ENCODE results near the gene DMRTA1.
A peak's percentile ranks its signal among the peaks of the same experiment; 100 is the strongest.
"Not testable (repeated sequence)": the region's sequence is repeated elsewhere in the genome, so short reads cannot be mapped to it uniquely, and the experiment has no call there.

Gene DMRTA1

GRCh38 chr9:22463205-22463604, 16.6 kb downstream of the DMRTA1 start:
- no peak for DNase-seq (ENCODE audit: low spot score)

DNA sequence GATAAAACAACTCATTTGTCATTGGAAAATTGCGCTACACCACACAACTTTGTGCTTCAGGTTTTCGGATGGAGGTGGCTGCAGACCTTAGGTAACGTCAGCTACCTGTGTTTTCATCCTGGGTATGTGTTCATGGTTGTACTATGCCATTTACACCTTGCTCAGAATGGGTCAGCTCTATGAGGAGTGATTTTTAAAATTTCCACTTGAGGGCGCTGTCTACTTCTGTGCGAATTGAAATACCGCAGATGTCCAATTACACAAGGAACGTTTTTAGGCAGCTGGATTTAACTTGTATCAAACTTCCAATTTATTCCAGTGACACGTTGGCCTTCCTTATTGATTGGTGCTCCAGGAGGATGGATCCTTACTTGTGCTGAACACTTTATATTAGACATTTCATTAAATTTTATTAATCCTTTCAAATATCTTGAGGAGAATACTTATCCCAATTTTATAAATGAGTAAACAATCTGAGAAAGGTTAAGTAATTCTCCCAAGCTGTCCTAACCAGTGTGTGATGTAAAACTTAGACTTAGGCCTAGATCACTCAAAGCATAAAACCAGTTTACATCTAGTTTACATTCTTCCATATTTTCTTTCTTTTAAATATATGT, 23.4 kb downstream of the DMRTA1 start:
- DNase-seq (ENCODE audit: low spot score) = peak; percentile 27

GRCh38 chr9:22481566-22481965, 34.9 kb downstream of the DMRTA1 start:
- DNase-seq (ENCODE audit: low spot score) = no peak

DNA sequence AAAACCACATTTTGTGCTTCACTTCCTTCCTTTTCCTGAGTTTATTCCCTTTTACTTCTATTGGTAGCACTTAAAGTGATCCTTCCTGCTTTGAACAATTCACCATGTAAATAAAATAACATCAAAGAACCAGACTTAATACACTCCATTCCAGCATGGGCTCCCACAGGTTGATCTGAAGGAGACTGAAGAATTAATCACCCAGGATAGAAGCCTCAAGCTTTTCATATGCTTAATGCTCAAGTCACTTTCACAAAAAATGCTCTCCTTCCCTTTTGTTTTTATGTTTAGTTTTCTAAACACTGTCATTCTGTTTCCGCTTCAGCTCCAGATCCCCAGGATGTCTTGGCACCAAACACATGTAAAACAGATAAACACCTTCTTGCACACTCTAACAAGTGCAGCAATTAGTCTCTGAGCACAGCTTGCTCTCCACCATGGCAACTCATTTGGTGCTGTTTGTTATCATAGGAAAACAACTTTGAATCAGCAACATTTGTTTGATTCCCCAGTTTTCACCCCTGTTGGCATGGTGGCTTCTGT, 37.0 kb downstream of the DMRTA1 start:
- no peak for DNase-seq (ENCODE audit: low spot score)

DNA sequence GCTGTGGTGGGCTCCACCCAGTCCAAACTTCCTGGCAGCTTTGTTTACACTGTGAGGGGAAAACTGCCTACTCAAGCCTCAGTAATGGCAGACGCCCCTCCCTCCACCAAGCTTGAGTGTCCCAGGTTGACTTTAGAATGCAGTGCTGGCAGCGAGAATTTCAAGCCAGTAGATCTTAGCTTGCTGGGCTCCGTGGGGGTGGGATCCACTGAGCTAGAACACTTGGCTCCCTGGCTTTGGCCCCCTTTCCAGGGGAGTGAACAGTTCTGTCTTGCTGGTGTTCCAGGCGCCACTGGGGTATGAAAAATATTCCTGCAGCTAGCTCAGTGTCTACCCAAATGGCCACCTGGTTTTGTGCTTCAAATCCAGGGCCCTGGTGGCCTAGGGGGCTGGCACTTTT, 49.6 kb downstream of the DMRTA1 start:
- DNase-seq (ENCODE audit: low spot score) = not testable (repeated sequence)

Measured in AG08396 (cell line).